ENCODE data around the gene WNT9B. TPM values are rescaled to one million over a fixed set of nuclear protein-coding genes. Genes with fewer than 3 reads are reported as not detected.

WNT9B gene
- polyA plus RNA-seq, 1 donor from 2014 or later = not detected

DNA sequence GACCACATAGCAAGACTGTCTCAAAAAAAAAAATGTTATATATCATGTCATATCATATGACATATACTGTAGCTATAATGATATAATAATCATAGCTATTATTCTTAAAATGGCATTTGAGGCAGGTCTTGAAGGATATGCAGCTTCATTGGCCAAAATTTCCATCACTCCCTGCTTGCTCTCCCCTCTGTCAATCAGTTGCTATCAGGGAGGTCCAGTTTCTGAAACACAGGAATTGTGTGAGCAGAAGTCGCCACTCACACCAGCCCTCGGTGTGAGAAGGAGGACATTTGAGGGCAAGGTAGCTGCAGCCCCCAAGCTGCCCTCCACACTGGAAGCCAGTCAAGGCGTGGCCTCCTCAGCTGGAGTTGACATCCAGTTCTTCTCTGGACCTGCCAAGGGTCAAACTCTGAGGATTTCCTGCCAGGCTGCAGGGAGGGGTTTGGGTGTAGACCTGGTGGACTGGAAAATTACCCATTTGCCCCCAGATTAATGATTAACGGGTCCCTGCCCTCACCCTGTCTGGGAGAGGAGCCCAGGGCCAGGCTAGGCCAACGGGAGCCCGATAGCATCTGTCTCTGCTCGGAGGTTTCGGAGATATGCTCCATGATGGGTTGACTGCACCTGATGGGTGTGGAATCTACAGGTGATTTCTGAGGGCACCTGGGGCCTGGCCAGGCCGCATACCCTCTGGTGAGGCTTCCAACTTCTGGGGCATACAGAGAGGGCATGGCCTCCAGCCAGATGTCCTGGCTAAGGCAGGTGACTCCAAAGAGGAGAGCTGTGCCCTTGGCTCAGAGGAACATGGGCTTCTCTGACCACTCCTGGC lies 18.8 kb downstream of the WNT9B start:
- Histone ChIP-seq H3K9ac (ENCODE audit: low read length) (no peak overlapping the region), H3K9me3 (ENCODE audit: low read length) (no peaks in the 10 kb centered on the region), H3K4me3 (ENCODE audit: low read length) (no peak overlapping the region), H3K27me3 (ENCODE audit: insufficient read depth, low read depth, low read length) (no peaks in the 10 kb centered on the region), H4K20me1 (ENCODE audit: insufficient read depth) (no peaks in the 10 kb centered on the region), H3F3A (ENCODE audit: insufficient read depth, low read length, poor library complexity, severe bottlenecking) (no peaks in the 10 kb centered on the region), H3K9me2 (ENCODE audit: insufficient read depth, low read length) (no peaks in the 10 kb centered on the region), H2AFZ (ENCODE audit: low read depth, low read length) (no peak overlapping the region), H3K36me3 (ENCODE audit: insufficient read depth, low read length) (no peaks in the 10 kb centered on the region), H3K27ac (ENCODE audit: low read length) (no peak overlapping the region), H3K79me2 (replicated peaks; ENCODE audit: insufficient read depth, low read length) (no peaks in the 10 kb centered on the region), H3K4me2 (ENCODE audit: low read length) (no peak overlapping the region)
- TF ChIP-seq RAD21 (conservative IDR thresholded peaks at IDR 0.05) (no peak), TAF1 (IDR thresholded peaks at IDR 0.05; ENCODE audit: low read depth) (no peak), POLR2AphosphoS5 (IDR thresholded peaks at IDR 0.05) (no peak), EZH2 (IDR thresholded peaks at IDR 0.05; ENCODE audit: borderline replicate concordance, insufficient read depth, low read length, poor library complexity, severe bottlenecking) (no peak), MXI1 (conservative IDR thresholded peaks at IDR 0.05; ENCODE audit: poor library complexity, severe bottlenecking) (no peak), SMC3 (conservative IDR thresholded peaks at IDR 0.05; ENCODE audit: poor library complexity) (no peak), EP300 (conservative IDR thresholded peaks at IDR 0.05; ENCODE audit: poor library complexity, severe bottlenecking) (no peak)
- TF ChIP-seq, protein P1, sequence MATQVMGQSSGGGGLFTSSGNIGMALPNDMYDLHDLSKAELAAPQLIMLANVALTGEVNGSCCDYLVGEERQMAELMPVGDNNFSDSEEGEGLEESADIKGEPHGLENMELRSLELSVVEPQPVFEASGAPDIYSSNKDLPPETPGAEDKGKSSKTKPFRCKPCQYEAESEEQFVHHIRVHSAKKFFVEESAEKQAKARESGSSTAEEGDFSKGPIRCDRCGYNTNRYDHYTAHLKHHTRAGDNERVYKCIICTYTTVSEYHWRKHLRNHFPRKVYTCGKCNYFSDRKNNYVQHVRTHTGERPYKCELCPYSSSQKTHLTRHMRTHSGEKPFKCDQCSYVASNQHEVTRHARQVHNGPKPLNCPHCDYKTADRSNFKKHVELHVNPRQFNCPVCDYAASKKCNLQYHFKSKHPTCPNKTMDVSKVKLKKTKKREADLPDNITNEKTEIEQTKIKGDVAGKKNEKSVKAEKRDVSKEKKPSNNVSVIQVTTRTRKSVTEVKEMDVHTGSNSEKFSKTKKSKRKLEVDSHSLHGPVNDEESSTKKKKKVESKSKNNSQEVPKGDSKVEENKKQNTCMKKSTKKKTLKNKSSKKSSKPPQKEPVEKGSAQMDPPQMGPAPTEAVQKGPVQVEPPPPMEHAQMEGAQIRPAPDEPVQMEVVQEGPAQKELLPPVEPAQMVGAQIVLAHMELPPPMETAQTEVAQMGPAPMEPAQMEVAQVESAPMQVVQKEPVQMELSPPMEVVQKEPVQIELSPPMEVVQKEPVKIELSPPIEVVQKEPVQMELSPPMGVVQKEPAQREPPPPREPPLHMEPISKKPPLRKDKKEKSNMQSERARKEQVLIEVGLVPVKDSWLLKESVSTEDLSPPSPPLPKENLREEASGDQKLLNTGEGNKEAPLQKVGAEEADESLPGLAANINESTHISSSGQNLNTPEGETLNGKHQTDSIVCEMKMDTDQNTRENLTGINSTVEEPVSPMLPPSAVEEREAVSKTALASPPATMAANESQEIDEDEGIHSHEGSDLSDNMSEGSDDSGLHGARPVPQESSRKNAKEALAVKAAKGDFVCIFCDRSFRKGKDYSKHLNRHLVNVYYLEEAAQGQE (IDR thresholded peaks at IDR 0.05; ENCODE audit: borderline replicate concordance) = no peak
- TF ChIP-seq, protein P2, sequence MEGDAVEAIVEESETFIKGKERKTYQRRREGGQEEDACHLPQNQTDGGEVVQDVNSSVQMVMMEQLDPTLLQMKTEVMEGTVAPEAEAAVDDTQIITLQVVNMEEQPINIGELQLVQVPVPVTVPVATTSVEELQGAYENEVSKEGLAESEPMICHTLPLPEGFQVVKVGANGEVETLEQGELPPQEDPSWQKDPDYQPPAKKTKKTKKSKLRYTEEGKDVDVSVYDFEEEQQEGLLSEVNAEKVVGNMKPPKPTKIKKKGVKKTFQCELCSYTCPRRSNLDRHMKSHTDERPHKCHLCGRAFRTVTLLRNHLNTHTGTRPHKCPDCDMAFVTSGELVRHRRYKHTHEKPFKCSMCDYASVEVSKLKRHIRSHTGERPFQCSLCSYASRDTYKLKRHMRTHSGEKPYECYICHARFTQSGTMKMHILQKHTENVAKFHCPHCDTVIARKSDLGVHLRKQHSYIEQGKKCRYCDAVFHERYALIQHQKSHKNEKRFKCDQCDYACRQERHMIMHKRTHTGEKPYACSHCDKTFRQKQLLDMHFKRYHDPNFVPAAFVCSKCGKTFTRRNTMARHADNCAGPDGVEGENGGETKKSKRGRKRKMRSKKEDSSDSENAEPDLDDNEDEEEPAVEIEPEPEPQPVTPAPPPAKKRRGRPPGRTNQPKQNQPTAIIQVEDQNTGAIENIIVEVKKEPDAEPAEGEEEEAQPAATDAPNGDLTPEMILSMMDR (IDR thresholded peaks at IDR 0.05; ENCODE audit: poor library complexity, severe bottlenecking) = no peak

DNA sequence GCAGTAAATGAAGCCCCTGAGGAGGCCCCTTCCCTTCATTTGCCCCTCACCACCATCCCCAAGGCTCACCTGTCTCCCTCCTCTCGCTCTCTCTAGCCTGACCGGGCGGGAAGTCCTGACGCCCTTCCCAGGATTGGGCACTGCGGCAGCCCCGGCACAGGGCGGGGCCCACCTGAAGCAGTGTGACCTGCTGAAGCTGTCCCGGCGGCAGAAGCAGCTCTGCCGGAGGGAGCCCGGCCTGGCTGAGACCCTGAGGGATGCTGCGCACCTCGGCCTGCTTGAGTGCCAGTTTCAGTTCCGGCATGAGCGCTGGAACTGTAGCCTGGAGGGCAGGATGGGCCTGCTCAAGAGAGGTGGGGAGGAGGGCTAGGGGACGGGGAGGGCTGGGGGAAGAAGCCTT lies 21.0 kb downstream of the WNT9B start:
- Histone ChIP-seq H3K9me2 (ENCODE audit: insufficient read depth, low read length) (no peaks in the 10 kb centered on the region), H3K79me2 (replicated peaks; ENCODE audit: insufficient read depth, low read length) (no peaks in the 10 kb centered on the region), H3F3A (ENCODE audit: insufficient read depth, low read length, poor library complexity, severe bottlenecking) (no peaks in the 10 kb centered on the region), H3K27me3 (ENCODE audit: insufficient read depth, low read depth, low read length) (no peaks in the 10 kb centered on the region), H3K27ac (ENCODE audit: low read length) (no peak overlapping the region), H3K9me3 (ENCODE audit: low read length) (no peaks in the 10 kb centered on the region), H3K9ac (ENCODE audit: low read length) (no peak overlapping the region), H3K4me3 (ENCODE audit: low read length) (no peak overlapping the region), H3K4me2 (ENCODE audit: low read length) (no peak overlapping the region), H2AFZ (ENCODE audit: low read depth, low read length) (no peak overlapping the region), H3K36me3 (ENCODE audit: insufficient read depth, low read length) (no peaks in the 10 kb centered on the region), H4K20me1 (ENCODE audit: insufficient read depth) (no peaks in the 10 kb centered on the region)
- TF ChIP-seq EZH2 (IDR thresholded peaks at IDR 0.05; ENCODE audit: borderline replicate concordance, insufficient read depth, low read length, poor library complexity, severe bottlenecking) (no peak), RAD21 (conservative IDR thresholded peaks at IDR 0.05) (no peak), POLR2AphosphoS5 (IDR thresholded peaks at IDR 0.05) (no peak), SMC3 (conservative IDR thresholded peaks at IDR 0.05; ENCODE audit: poor library complexity) (no peak), TAF1 (IDR thresholded peaks at IDR 0.05; ENCODE audit: low read depth) (no peak), MXI1 (conservative IDR thresholded peaks at IDR 0.05; ENCODE audit: poor library complexity, severe bottlenecking) (no peak), EP300 (conservative IDR thresholded peaks at IDR 0.05; ENCODE audit: poor library complexity, severe bottlenecking) (no peak)
- TF ChIP-seq, protein P2 (IDR thresholded peaks at IDR 0.05; ENCODE audit: poor library complexity, severe bottlenecking) = no peak
- TF ChIP-seq, protein P1 (IDR thresholded peaks at IDR 0.05; ENCODE audit: borderline replicate concordance) = no peak
